Thyroid gland (tissue), 4 donors: Measurements from ENCODE around the gene EGLN3.

Experiments used
- POLR2A ChIP-seq, 2 donors: fragments of 450-650 bp; IDR thresholded peaks; one replicate each; pipeline ENCODE4 v1.6.1; 2017; ENCODE audit warnings: antibody characterized with exemption in 2 of 2, mild to moderate bottlenecking in 2 of 2, moderate library complexity in 1 of 2
- TF ChIP-seq, protein P1 (sequence below), 6 experiments: fragments of 200-600 bp in 3 of 6; fragments of 450-650 bp in 3 of 6; sonication (generic) in 3 of 6; IDR thresholded peaks; one replicate each; pipeline ENCODE4 v1.5.1; 2016 to 2019; ENCODE audit warnings: antibody characterized with exemption in 6 of 6, mild to moderate bottlenecking in 2 of 6, inconsistent platforms in 1 of 6, moderate library complexity in 1 of 6

- TF ChIP-seq, protein P1, sequence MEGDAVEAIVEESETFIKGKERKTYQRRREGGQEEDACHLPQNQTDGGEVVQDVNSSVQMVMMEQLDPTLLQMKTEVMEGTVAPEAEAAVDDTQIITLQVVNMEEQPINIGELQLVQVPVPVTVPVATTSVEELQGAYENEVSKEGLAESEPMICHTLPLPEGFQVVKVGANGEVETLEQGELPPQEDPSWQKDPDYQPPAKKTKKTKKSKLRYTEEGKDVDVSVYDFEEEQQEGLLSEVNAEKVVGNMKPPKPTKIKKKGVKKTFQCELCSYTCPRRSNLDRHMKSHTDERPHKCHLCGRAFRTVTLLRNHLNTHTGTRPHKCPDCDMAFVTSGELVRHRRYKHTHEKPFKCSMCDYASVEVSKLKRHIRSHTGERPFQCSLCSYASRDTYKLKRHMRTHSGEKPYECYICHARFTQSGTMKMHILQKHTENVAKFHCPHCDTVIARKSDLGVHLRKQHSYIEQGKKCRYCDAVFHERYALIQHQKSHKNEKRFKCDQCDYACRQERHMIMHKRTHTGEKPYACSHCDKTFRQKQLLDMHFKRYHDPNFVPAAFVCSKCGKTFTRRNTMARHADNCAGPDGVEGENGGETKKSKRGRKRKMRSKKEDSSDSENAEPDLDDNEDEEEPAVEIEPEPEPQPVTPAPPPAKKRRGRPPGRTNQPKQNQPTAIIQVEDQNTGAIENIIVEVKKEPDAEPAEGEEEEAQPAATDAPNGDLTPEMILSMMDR (IDR thresholded peaks at IDR 0.05): no peak
- no peak for TF ChIP-seq POLR2A (IDR thresholded peaks at IDR 0.05)
Measured at GRCh38 chr14:33902363-33902762, 48.5 kb downstream of the EGLN3 start.
